PFSK-1 (cell line): ENCODE measurements around the gene TRIM16.
"Not testable (repeated sequence)": the region's sequence is repeated elsewhere in the genome, so short reads cannot be mapped to it uniquely, and the experiment has no call there.

Experiments used
- FOXP2 ChIP-seq: optimal IDR thresholded peaks from 2 replicates; pipeline ENCODE3; 2011; ENCODE audit warnings: borderline replicate concordance, control low read depth, inconsistent platforms; ENCODE audit not compliant: insufficient read depth; ENCODE audit errors: extremely low read length, extremely low read depth
- POLR2AphosphoS5 ChIP-seq: IDR thresholded peaks from 2 replicates; pipeline ENCODE4 v1.6.1; 2012; ENCODE audit warnings: low read depth, mild to moderate bottlenecking, control low read depth, low read length, moderate library complexity
- SIN3A ChIP-seq: IDR thresholded peaks from 2 replicates; pipeline ENCODE4 v1.6.1; 2012; ENCODE audit warnings: mild to moderate bottlenecking, low read length, moderate library complexity, borderline replicate concordance; ENCODE audit not compliant: insufficient read depth
- TAF1 ChIP-seq: IDR thresholded peaks from 2 replicates; pipeline ENCODE4 v1.6.1; 2012; ENCODE audit warnings: low read length, control low read depth, borderline replicate concordance; ENCODE audit not compliant: insufficient read depth
- TF ChIP-seq, protein P1 (sequence below), 2 experiments: IDR thresholded peaks; 2 replicates each; pipeline versions ENCODE4 v1.6.1 to v1.8.0; 2011 to 2012; ENCODE audit warnings: low read depth in 2 of 2, low read length in 2 of 2, control low read depth in 1 of 2, inconsistent platforms in 1 of 2, mild to moderate bottlenecking in 1 of 2, moderate library complexity in 1 of 2; ENCODE audit not compliant: insufficient read depth in 1 of 2

DNA sequence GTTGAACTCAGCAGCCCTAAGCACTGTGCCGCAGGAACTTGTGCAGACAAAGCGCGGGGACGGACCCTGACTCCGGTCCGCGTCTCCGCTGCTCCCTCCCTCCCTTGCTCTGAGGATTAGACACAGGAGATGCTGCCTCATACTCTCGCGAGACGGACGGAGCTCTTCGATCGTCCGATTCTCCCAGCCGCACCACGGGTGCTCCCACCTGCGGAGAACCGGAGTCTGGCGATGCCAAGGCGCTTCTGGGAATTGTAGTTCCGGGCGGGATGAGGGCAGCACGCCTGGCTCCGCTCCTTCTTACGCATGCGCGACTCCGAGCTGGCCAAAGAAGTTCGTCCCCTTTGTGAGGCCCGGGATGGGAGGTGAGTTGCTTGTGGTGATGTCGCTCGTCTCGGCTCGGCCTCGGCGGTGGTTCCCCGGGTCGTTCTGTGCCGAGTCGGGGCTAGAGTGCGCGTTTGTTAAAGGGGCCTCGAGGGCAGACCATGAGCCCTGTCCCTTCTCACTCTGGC lies 15.4 kb upstream of the TRIM16 start, which contains the start of gene ZNF286A:
- TF ChIP-seq POLR2AphosphoS5: peak; percentile 59; the same call in 1 of the 2 replicates
- TF ChIP-seq, protein P1, sequence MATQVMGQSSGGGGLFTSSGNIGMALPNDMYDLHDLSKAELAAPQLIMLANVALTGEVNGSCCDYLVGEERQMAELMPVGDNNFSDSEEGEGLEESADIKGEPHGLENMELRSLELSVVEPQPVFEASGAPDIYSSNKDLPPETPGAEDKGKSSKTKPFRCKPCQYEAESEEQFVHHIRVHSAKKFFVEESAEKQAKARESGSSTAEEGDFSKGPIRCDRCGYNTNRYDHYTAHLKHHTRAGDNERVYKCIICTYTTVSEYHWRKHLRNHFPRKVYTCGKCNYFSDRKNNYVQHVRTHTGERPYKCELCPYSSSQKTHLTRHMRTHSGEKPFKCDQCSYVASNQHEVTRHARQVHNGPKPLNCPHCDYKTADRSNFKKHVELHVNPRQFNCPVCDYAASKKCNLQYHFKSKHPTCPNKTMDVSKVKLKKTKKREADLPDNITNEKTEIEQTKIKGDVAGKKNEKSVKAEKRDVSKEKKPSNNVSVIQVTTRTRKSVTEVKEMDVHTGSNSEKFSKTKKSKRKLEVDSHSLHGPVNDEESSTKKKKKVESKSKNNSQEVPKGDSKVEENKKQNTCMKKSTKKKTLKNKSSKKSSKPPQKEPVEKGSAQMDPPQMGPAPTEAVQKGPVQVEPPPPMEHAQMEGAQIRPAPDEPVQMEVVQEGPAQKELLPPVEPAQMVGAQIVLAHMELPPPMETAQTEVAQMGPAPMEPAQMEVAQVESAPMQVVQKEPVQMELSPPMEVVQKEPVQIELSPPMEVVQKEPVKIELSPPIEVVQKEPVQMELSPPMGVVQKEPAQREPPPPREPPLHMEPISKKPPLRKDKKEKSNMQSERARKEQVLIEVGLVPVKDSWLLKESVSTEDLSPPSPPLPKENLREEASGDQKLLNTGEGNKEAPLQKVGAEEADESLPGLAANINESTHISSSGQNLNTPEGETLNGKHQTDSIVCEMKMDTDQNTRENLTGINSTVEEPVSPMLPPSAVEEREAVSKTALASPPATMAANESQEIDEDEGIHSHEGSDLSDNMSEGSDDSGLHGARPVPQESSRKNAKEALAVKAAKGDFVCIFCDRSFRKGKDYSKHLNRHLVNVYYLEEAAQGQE (IDR thresholded peaks at IDR 0.05; ENCODE audit: insufficient read depth in 1 of 2, low read depth in 2 of 2, low read length in 2 of 2): not testable (repeated sequence)
- not testable (repeated sequence) for TF ChIP-seq FOXP2, SIN3A
- peak; percentile 44; the same call in 1 of the 2 replicates for TF ChIP-seq TAF1
